ENCODE results near the gene SLC39A11.

The SLC39A11 gene

DNA sequence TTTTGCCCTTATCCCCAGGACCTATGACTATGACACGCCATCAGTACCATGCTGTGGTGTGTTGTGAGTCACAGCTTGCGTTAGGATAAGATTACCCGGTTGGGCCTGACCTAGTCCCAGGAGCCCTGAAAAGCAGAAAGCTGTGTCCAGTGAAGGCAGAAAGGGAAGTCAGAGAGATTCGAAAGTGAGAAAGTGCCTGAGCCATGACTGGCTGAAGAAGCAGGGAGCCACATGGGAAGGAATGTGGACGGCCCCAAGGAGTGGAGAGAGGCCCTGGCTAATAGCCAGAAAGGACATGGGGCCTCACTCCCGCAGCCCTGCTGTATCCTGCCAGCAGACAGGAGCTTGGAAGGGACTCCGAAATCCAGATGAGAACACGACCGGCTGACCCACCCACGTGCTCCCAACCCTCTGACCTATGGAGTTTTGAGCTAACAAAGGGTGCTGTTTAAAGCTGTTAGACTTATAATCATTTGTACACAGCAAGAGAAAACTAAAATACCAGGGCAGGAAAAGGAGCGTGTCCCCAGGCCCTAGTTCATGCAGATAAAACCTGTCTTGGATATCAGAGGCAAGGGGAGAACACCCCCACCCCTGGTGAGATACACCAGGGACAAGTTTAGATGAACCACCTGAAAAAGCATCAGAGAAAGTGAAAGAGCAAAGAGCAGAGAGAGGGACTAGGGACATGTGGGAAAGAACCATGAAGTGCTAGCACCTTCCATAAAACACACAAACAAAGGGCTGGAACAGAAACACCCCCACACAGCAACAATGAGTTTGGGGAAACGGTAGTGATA is 115.3 kb downstream of the SLC39A11 start:
- DNase-seq (ENCODE audit: low read depth in 3 of 3) = no peak

GRCh38 chr17:72975509-72975908 is 117.0 kb downstream of the SLC39A11 start:
- no peak for DNase-seq (ENCODE audit: low read depth in 3 of 3)

DNA sequence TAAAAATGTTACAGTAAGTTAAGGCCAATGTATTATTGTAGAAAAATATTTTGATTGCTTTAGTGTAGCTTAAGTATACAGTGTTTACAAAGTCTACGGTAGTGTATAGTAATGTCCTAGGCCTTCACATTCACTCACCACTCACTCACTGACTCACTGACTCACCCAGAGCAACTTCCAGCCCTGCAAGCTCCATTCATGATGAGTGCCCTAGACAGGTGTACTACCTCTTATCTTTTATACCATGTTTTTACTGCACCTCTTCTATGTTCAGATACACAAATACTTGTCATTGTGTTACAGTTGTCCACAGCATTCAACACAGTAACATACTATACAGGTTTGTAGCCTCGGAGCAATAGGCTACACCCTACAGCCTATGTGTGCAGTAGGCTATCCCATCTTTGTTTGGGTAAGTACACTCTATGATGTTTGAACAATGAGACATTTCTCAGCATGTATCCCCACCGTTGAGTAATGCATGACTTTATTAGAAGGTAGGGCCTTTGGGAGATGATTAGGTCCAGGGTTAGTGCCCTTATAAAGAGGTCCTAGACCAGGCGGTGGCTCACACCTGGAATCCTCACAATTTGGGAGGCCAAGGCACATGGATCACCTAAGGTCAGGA is 117.8 kb downstream of the SLC39A11 start:
- DNase-seq (ENCODE audit: low read depth in 3 of 3) = no peak

- no peak for DNase-seq (ENCODE audit: low read depth in 3 of 3)
Observed at GRCh38 chr17:72972263-72972951, 120.1 kb downstream of the SLC39A11 start.

GRCh38 chr17:72971226-72971880 is 121.1 kb downstream of the SLC39A11 start:
- no peak for DNase-seq (ENCODE audit: low read depth in 3 of 3)

GRCh38 chr17:72970797-72971196 is 121.7 kb downstream of the SLC39A11 start:
- DNase-seq (ENCODE audit: low read depth in 3 of 3) = no peak

DNA sequence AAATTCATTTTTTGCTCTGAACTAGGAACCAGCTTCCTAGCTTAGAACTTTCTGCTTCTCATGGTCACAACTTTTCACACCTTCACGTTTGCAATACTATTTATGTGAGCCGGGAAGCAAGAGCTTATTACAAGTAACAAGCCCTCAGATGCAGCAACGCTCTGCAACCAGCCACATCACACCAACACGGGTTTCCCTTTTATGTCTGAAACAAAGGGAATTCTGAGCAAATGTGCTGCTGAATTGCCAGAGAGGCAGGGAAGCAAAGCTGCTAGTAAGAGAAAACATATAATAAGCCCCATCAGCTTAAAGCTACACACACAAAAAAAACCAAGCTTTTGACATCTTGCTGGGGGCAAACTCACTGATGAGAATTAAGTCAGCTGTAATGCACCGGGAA is 122.2 kb downstream of the SLC39A11 start:
- DNase-seq (ENCODE audit: low read depth in 3 of 3) = no peak

DNA sequence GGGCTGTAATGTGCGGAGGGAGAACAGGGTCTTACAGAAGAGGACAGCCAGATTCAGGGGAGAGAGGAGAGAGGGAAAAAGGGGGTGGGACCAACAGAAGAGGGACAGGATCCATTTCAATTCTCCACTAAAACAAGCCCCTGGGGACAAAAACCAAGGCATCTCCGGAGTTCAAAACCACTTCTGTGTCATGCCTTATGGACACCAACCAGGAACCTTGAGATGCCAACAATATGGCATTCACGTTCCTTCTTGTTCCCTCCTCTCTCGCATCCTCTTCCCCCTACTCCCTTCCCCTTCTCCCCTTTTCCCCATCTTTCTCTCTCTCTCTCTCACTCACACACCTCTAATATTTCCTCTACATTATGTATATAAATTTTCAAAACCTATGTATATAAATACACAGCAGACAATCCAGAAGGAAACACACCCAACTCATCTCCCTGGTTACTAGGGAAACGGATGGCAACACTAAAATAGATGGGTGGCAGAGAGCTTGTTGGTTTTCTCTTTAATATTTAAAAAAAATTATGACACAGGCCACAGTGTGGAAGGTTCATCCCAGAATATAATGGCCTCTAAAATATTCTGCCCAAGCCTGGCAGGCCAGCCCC is 123.1 kb downstream of the SLC39A11 start:
- no peak for DNase-seq (ENCODE audit: low read depth in 3 of 3)

GRCh38 chr17:72968798-72969197 is 123.7 kb downstream of the SLC39A11 start:
- no peak for DNase-seq (ENCODE audit: low read depth in 3 of 3)

DNA sequence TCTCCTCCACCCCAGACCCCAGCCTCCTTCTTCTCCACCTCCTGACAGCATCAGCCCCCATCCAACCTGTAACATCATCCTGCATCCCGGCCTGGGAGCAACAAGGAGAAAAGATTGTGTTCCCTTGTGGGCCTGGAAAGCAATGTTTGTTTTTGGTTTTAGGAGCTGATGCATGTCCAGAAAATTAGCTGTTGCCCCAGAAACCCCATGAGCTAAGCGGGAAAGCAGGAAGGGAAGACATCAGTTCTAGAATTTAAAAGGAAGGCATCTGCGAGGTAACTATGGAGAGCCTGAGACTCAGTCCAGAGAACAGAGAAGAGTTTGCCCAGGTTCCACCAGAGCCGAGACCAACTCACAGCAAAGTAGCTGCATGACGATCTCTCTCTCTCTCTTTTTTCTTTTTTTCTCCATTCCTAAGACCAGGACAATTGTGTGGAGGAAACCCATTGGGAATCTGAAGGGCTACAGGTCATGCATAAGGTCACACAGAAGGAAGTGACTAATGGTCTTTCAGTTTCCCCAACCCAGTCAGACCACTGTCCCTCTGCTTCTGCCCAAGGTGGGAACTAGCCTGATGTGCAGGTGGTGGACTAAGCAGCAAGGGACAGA is 124.4 kb downstream of the SLC39A11 start:
- DNase-seq (ENCODE audit: low read depth in 3 of 3) = no peak

DNA sequence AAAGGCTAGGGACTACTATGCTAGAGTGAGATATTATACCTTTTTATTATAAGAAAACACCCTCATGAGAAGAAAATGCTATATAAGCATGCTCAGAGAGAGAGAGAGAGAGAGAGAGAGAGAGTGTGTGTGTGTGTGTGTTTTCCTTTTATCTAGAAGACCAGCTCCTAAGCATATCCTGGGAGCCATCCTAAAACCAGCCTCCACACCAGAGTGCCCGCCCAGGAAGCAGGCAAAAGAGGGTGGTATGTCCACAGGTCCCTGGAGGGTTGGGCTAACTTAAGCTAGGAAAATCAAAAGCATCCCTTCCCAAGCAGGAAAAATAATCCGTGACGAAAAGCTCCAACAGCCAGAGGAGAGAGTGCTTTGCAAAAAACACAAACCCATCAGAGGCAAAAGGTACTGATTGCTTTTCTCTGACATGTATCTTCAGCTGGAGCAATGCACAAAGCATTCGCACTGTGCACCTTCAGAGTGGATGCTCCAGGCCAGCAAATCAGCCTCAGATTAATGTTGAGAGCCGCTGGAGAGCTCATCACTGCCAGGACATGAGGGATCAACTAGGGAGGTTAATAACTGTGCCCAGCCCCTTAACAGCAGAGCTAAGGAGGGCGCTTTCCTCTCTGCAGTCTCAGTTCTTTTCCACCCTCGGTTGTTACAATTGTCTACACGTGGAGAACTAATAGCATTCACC is 125.1 kb downstream of the SLC39A11 start:
- no peak for DNase-seq (ENCODE audit: low read depth in 3 of 3)

GRCh38 chr17:72962106-72962505 is 130.4 kb downstream of the SLC39A11 start:
- no peak for DNase-seq (ENCODE audit: low read depth in 3 of 3)

- no peak for DNase-seq (ENCODE audit: low read depth in 3 of 3)
Observed at GRCh38 chr17:72955391-72956140, 136.9 kb downstream of the SLC39A11 start.

GRCh38 chr17:72954579-72954978 is 137.9 kb downstream of the SLC39A11 start:
- DNase-seq (ENCODE audit: low read depth in 3 of 3) = no peak

DNA sequence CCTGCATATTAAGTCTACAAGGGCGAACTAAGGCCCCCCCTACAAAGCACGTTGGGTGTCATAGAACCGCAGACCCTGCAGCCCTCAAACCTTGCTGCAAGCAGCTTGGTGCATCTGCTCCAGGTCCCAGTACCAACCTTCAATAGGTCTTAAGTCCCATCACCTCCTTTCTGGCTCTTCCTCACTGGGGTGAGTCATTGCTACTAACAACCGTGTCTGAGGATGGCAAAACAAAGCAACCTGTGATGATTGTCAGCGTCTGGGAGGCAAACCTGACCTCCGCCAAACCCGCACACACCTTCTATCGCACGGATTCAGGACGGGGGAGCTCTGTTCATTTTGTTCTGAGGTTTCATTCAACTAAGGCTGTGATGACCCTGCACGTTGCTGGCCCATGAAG is 138.9 kb downstream of the SLC39A11 start:
- no peak for DNase-seq (ENCODE audit: low read depth in 3 of 3)

GRCh38 chr17:72952641-72953315 is 139.7 kb downstream of the SLC39A11 start:
- no peak for DNase-seq (ENCODE audit: low read depth in 3 of 3)

GRCh38 chr17:72952220-72952619 is 140.3 kb downstream of the SLC39A11 start:
- no peak for DNase-seq (ENCODE audit: low read depth in 3 of 3)

GRCh38 chr17:72950242-72950931 is 142.1 kb downstream of the SLC39A11 start:
- no peak for DNase-seq (ENCODE audit: low read depth in 3 of 3)

DNA sequence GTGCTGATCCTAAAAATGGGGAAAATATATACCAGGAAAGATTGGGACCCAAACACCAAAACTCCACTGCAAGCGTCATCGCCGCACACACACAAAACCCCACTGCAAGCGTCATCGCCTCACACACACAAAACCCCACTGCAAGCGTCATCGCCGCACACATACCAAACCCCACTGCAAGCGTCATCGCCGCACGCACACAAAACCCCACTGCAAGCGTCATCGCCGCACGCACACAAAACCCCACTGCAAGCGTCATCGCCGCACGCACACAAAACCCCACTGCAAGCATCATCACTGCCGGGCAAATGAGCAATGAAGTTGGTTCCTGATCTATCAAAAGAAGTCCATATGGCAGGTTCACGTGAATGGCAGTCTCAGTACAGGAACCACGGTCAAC is 144.4 kb downstream of the SLC39A11 start:
- no peak for DNase-seq (ENCODE audit: low read depth in 3 of 3)
